Measurements from ENCODE around the gene ZBTB7C. TPM values are rescaled to one million over a fixed set of nuclear protein-coding genes. Genes with fewer than 3 reads are reported as not detected.
A peak's percentile ranks its signal among the peaks of the same experiment; 100 is the strongest.
"Not testable (repeated sequence)": the region's sequence is repeated elsewhere in the genome, so short reads cannot be mapped to it uniquely, and the experiment has no call there.

The ZBTB7C gene
- polyA plus RNA-seq, 1 donor (not counting 4 experiments of a cell fraction or from before 2014, with no cell fraction given) = 0.58 TPM

- dilution Hi-C loops (cut with MboI; ENCODE audit: extremely low pct_ligation_motif_present, low sequenced_read_pairs) = loop anchor here (25.0 kb wide), 1 partner anchor 200 kb away; no protein-coding TSS in a partner anchor
- H3K9me1 ChIP-seq (ENCODE audit: control insufficient read depth, extremely low read depth, insufficient read depth, low read length) = no peaks in the 10 kb centered on the region
- H4K20me1 ChIP-seq (ENCODE audit: control insufficient read depth, extremely low read depth, insufficient read depth, low read length) = no peaks in the 10 kb centered on the region
- no peaks in the 10 kb centered on the region for H3K9me3 ChIP-seq (ENCODE audit: control insufficient read depth, low read depth, low read length)
- H3K4me3 ChIP-seq (ENCODE audit: control insufficient read depth in 2 of 3, extremely low read depth in 1 of 3, insufficient read depth in 2 of 3, low read depth in 1 of 3, low read length in 3 of 3) = no peak overlapping the region
- no peaks in the 10 kb centered on the region for H3K79me2 ChIP-seq (ENCODE audit: control insufficient read depth, insufficient read depth, low read length)
- H3K36me3 ChIP-seq (ENCODE audit: control insufficient read depth in 2 of 2, extremely low read depth in 1 of 2, insufficient read depth in 2 of 2, low read length in 2 of 2) = no peaks in the 10 kb centered on the region
- H3K4me2 ChIP-seq (ENCODE audit: control insufficient read depth, extremely low read depth, insufficient read depth, low read depth, low read length) = no peak overlapping the region
- peaks cover 30% of the 10 kb centered on the region for H3K27me3 ChIP-seq (ENCODE audit: control insufficient read depth, extremely low read depth, insufficient read depth, low read length)
- TF ChIP-seq EZH2 (IDR thresholded peaks at IDR 0.05; ENCODE audit: low read length) (no peak), CTCF (optimal IDR thresholded peaks at IDR 0.05 in 1 of 3, IDR thresholded peaks at IDR 0.05 in 1 of 3, conservative IDR thresholded peaks at IDR 0.05 in 1 of 3; ENCODE audit: extremely low read depth in 1 of 3, insufficient read depth in 2 of 3, low read length in 3 of 3) (no peak)
- no peak overlapping the region for H3K27ac ChIP-seq (ENCODE audit: control insufficient read depth, insufficient read depth, low read length)
- DNase-seq (ENCODE audit: low read depth, low spot score) (no peak), FAIRE-seq (peak; percentile 71)
- no peaks in the 10 kb centered on the region for H3K4me1 ChIP-seq (ENCODE audit: control insufficient read depth, extremely low read depth, insufficient read depth, low read length)
- no peak overlapping the region for H2AFZ ChIP-seq (ENCODE audit: control insufficient read depth, low read length)
- no peak overlapping the region for H3K9ac ChIP-seq (ENCODE audit: control insufficient read depth, extremely low read depth, insufficient read depth, low read length)
Measured at GRCh38 chr18:48436907-48437306, 27.7 kb upstream of the ZBTB7C start.

GRCh38 chr18:48434382-48434781 lies 25.2 kb upstream of the ZBTB7C start:
- FAIRE-seq; H3K4me3 ChIP-seq (ENCODE audit: control insufficient read depth in 2 of 3, extremely low read depth in 1 of 3, insufficient read depth in 2 of 3, low read depth in 1 of 3, low read length in 3 of 3); H3K9me1 ChIP-seq (ENCODE audit: control insufficient read depth, extremely low read depth, insufficient read depth, low read length); H3K9ac ChIP-seq (ENCODE audit: control insufficient read depth, extremely low read depth, insufficient read depth, low read length); H3K27ac ChIP-seq (ENCODE audit: control insufficient read depth, insufficient read depth, low read length); H2AFZ ChIP-seq (ENCODE audit: control insufficient read depth, low read length); H3K4me1 ChIP-seq (ENCODE audit: control insufficient read depth, extremely low read depth, insufficient read depth, low read length); H3K79me2 ChIP-seq (ENCODE audit: control insufficient read depth, insufficient read depth, low read length); DNase-seq (ENCODE audit: low read depth, low spot score); H3K9me3 ChIP-seq (ENCODE audit: control insufficient read depth, low read depth, low read length); H3K4me2 ChIP-seq (ENCODE audit: control insufficient read depth, extremely low read depth, insufficient read depth, low read depth, low read length); H3K36me3 ChIP-seq (ENCODE audit: control insufficient read depth in 2 of 2, extremely low read depth in 1 of 2, insufficient read depth in 2 of 2, low read length in 2 of 2); H4K20me1 ChIP-seq (ENCODE audit: control insufficient read depth, extremely low read depth, insufficient read depth, low read length): not testable (repeated sequence)
- dilution Hi-C loops (cut with MboI; ENCODE audit: extremely low pct_ligation_motif_present, low sequenced_read_pairs) = loop anchor here (25.0 kb wide), 1 partner anchor 197 kb away; no protein-coding TSS in a partner anchor
- peaks cover 11% of the 10 kb centered on the region for H3K27me3 ChIP-seq (ENCODE audit: control insufficient read depth, extremely low read depth, insufficient read depth, low read length)

GRCh38 chr18:48433541-48433940 lies 24.4 kb upstream of the ZBTB7C start:
- Histone ChIP-seq H3K4me1 (ENCODE audit: control insufficient read depth, extremely low read depth, insufficient read depth, low read length) (no peaks in the 10 kb centered on the region), H2AFZ (ENCODE audit: control insufficient read depth, low read length) (no peak overlapping the region), H3K27ac (ENCODE audit: control insufficient read depth, insufficient read depth, low read length) (no peak overlapping the region), H3K4me3 (ENCODE audit: control insufficient read depth in 2 of 3, extremely low read depth in 1 of 3, insufficient read depth in 2 of 3, low read depth in 1 of 3, low read length in 3 of 3) (no peak overlapping the region), H3K9ac (ENCODE audit: control insufficient read depth, extremely low read depth, insufficient read depth, low read length) (no peak overlapping the region), H3K9me1 (ENCODE audit: control insufficient read depth, extremely low read depth, insufficient read depth, low read length) (no peaks in the 10 kb centered on the region), H3K9me3 (ENCODE audit: control insufficient read depth, low read depth, low read length) (no peaks in the 10 kb centered on the region), H3K36me3 (ENCODE audit: control insufficient read depth in 2 of 2, extremely low read depth in 1 of 2, insufficient read depth in 2 of 2, low read length in 2 of 2) (no peaks in the 10 kb centered on the region), H3K27me3 (ENCODE audit: control insufficient read depth, extremely low read depth, insufficient read depth, low read length) (peaks cover 9% of the 10 kb centered on the region), H4K20me1 (ENCODE audit: control insufficient read depth, extremely low read depth, insufficient read depth, low read length) (no peaks in the 10 kb centered on the region), H3K4me2 (ENCODE audit: control insufficient read depth, extremely low read depth, insufficient read depth, low read depth, low read length) (no peak overlapping the region), H3K79me2 (ENCODE audit: control insufficient read depth, insufficient read depth, low read length) (no peaks in the 10 kb centered on the region)
- TF ChIP-seq EZH2 (IDR thresholded peaks at IDR 0.05; ENCODE audit: low read length) = no peak
- DNase-seq (ENCODE audit: low read depth, low spot score) (no peak), FAIRE-seq (no peak)
- dilution Hi-C loops (cut with MboI; ENCODE audit: extremely low pct_ligation_motif_present, low sequenced_read_pairs) = loop anchor here (25.0 kb wide), 1 partner anchor 196 kb away; no protein-coding TSS in a partner anchor
